Uterus (tissue), 4 donors: ENCODE results near the gene PLOD2. TPM values are rescaled to one million over a fixed set of nuclear protein-coding genes. Genes with fewer than 3 reads are reported as not detected.

Source experiments
- DNase-seq, 2 donors: peaks; one replicate each; pipeline ENCODE4 v3.0.0-alpha.2; 2019 to 2020
- H3K27ac ChIP-seq, 2 donors: fragments of 200-600 bp; sonication (generic); 1 replicate in 1 of 2; 2 replicates in 1 of 2; pipeline ENCODE4 v1.5.1; 2016 to 2018
- H3K27me3 ChIP-seq, 2 donors: fragments of 200-600 bp; sonication (generic); one replicate each; pipeline ENCODE4 v1.5.1; 2018 to 2019; ENCODE audit warnings: control low read depth in 1 of 2
- H3K36me3 ChIP-seq, 2 donors: fragments of 200-600 bp; sonication (generic); one replicate each; pipeline ENCODE4 v1.5.1; 2019; ENCODE audit warnings: control low read depth in 1 of 2
- H3K4me1 ChIP-seq, 2 donors: fragments of 200-600 bp; sonication (generic); one replicate each; pipeline ENCODE4 v1.5.1; 2018 to 2019; ENCODE audit warnings: control low read depth in 1 of 2
- H3K4me3 ChIP-seq, 2 donors: fragments of 200-600 bp; sonication (generic); 1 replicate in 1 of 2; 2 replicates in 1 of 2; pipeline ENCODE4 v1.5.1; 2018 to 2019; ENCODE audit warnings: mild to moderate bottlenecking in 1 of 2
- H3K9me3 ChIP-seq, 2 donors: fragments of 200-600 bp; sonication (generic); one replicate each; pipeline ENCODE4 v1.5.1; 2019; ENCODE audit warnings: control low read depth in 1 of 2
- POLR2A ChIP-seq, 2 donors: fragments of 450-650 bp; IDR thresholded peaks; one replicate each; pipeline ENCODE4 v1.6.1; 2016; ENCODE audit warnings: antibody characterized with exemption in 2 of 2, mild to moderate bottlenecking in 1 of 2, moderate library complexity in 1 of 2
- intact Hi-C: fragments of 100-400 bp; cut with DNase I; formaldehyde crosslinking; loops from one replicate; pipeline ENCODE4 v1.15.1; 2023; ENCODE audit warnings: low total_unique reads
- total RNA-seq, 4 donors: library from RNA; depleted of rRNA in 3 of 4; stranded (reverse); fragments of >200 nt in 3 of 4; gene quantifications; one replicate each; pipeline versions ENCODE4 v1.1.0 to v1.2.4, GENCODE V29; 2014 to 2023
- TF ChIP-seq, protein P1 (sequence below), 4 experiments: fragments of 200-600 bp in 2 of 4; fragments of 450-650 bp in 2 of 4; sonication (generic) in 2 of 4; IDR thresholded peaks; one replicate each; pipeline ENCODE4 v1.5.1; 2016 to 2019; ENCODE audit warnings: antibody characterized with exemption in 4 of 4, mild to moderate bottlenecking in 2 of 4, moderate library complexity in 1 of 4
- donor health status: DM: yes; HTN: yes; CAD: no.

PLOD2 gene
- total RNA-seq, 4 donors from 2014 or later, result 23.5 to 83.2 (median 45.7) TPM

DNA sequence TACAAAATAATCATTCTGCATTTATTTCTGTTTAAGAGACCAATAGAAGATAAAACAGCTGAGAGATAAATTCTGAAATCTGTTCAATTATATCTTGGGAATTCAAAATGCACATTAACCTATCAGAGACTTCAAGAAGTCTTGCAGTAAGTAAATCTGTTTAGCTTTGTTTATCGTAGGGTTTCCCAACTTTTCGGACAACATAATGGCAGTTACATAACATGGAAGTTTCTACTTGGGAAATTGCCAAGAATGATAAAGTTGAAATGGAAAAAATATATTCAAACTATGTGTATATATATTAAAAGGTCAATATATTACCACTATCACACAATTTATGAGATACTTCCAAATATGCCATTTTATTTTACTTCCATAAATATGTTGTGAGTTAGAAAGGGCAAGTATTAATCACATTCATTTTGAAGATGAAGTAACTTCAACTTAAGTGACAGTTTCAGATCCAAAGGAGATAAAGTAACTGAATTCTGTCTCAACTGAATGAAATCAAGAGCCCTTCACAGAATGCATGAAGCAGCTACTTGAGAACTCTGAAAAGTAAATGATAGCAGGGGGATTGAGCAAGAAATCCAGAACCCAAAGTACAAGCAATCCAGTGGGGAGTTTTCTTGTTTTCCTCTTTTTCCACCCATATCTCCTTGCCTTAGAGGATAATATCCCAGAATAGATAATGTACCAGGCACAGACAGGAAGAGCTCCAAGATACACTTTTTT, 108.8 kb downstream of the PLOD2 start:
- Histone ChIP-seq H3K4me3 (no peak overlapping the region), H3K27me3 (no peaks in the 10 kb centered on the region), H3K9me3 (no peaks in the 10 kb centered on the region), H3K27ac (no peak overlapping the region), H3K4me1 (no peaks in the 10 kb centered on the region), H3K36me3 (no peaks in the 10 kb centered on the region)
- TF ChIP-seq, protein P1, sequence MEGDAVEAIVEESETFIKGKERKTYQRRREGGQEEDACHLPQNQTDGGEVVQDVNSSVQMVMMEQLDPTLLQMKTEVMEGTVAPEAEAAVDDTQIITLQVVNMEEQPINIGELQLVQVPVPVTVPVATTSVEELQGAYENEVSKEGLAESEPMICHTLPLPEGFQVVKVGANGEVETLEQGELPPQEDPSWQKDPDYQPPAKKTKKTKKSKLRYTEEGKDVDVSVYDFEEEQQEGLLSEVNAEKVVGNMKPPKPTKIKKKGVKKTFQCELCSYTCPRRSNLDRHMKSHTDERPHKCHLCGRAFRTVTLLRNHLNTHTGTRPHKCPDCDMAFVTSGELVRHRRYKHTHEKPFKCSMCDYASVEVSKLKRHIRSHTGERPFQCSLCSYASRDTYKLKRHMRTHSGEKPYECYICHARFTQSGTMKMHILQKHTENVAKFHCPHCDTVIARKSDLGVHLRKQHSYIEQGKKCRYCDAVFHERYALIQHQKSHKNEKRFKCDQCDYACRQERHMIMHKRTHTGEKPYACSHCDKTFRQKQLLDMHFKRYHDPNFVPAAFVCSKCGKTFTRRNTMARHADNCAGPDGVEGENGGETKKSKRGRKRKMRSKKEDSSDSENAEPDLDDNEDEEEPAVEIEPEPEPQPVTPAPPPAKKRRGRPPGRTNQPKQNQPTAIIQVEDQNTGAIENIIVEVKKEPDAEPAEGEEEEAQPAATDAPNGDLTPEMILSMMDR (IDR thresholded peaks at IDR 0.05), result no peak
- TF ChIP-seq POLR2A (IDR thresholded peaks at IDR 0.05), result no peak
- intact Hi-C loops, result no loop called here
- DNase-seq, result no peak

DNA sequence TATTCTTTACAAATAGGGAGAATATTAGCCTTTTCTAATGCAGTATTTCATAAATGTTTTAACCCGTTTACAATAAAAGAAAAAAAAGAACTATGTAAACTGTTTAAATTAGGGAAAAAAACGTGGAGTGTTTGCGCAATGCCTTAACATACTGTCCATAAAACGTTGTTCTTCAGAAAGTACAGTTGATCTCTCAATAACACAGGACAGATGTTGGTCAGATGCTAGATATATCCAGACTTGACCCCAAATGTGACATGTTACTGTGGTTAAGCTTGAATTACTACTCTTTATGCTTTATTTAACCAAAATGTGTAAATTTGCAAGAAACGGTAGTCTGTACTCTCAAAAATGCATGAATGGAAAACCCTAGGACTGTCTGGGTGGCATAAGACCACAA, 110.3 kb downstream of the PLOD2 start:
- no peak for DNase-seq
- Histone ChIP-seq H3K36me3 (no peaks in the 10 kb centered on the region), H3K4me1 (no peaks in the 10 kb centered on the region), H3K27ac (no peak overlapping the region), H3K9me3 (no peaks in the 10 kb centered on the region), H3K4me3 (no peak overlapping the region), H3K27me3 (no peaks in the 10 kb centered on the region)
- intact Hi-C loops, result no loop called here
- no peak for TF ChIP-seq POLR2A (IDR thresholded peaks at IDR 0.05)
- TF ChIP-seq, protein P1 (IDR thresholded peaks at IDR 0.05), result no peak

DNA sequence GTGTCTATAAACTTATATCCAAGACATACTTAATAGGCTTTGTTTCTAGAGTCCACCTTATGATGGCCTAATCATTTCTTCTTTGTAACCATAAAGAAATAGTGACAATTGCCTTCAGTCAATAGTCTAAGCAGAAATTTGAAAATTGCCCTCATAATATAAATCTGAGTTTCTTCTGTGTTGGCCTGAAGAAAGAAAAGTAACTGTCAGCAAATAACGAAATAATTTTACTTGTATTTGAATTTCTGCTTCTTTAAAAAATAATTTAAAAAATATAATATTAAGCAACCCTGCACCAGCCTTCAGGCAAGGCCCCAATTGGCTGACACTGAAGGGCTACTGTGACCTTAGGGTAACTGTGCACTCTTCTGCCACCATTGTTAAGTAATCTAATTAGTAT, 113.5 kb downstream of the PLOD2 start:
- Histone ChIP-seq H3K4me1 (no peaks in the 10 kb centered on the region), H3K4me3 (no peak overlapping the region), H3K36me3 (no peaks in the 10 kb centered on the region), H3K9me3 (no peaks in the 10 kb centered on the region), H3K27ac (no peak overlapping the region), H3K27me3 (no peaks in the 10 kb centered on the region)
- TF ChIP-seq POLR2A (IDR thresholded peaks at IDR 0.05), result no peak
- TF ChIP-seq, protein P1 (IDR thresholded peaks at IDR 0.05), result no peak
- DNase-seq, result no peak
- intact Hi-C loops, result no loop called here

DNA sequence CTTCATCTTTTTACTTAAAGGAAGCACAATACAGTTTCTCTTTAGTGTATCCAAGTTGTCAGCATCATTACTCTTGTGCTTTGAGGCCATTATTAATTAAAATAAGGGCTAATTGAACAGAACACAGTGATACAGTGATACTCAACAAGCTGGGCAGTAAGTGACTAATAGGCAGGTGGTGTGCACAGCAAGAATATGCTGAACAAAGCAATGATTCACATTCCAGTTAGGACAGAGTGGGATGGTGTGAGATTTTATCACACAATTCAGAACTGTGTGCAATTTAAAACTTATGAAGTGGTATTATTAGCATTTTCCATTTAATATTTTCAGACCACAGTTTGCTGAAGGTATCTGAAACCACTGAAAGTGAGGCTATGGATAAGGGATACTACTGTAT, 116.9 kb downstream of the PLOD2 start:
- no peaks in the 10 kb centered on the region for H3K9me3 ChIP-seq
- no peaks in the 10 kb centered on the region for H3K4me1 ChIP-seq
- no peak for DNase-seq
- H3K36me3 ChIP-seq, result no peaks in the 10 kb centered on the region
- no peak overlapping the region for H3K4me3 ChIP-seq
- TF ChIP-seq, protein P1 (IDR thresholded peaks at IDR 0.05), result no peak
- no peak for TF ChIP-seq POLR2A (IDR thresholded peaks at IDR 0.05)
- intact Hi-C loops, result no loop called here
- H3K27ac ChIP-seq, result no peak overlapping the region
- no peaks in the 10 kb centered on the region for H3K27me3 ChIP-seq

DNA sequence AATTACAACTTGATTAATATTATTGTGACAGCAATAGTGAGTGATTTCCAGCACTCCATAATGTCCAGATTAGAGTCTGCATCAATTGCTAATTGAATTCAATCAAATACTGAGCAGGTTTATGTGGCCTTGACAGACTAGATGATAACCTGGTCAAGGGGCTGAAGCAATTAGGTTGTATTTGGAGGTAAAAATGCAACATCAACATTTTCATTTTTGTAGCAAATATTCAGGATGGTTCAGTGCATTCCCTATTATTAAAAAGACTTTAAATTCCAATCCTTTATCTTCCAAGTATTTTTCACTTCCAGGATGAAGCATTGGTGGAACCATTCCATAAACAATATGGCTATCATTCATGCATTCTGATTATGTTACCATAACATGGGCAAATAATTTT, 120.4 kb downstream of the PLOD2 start:
- no peak for TF ChIP-seq POLR2A (IDR thresholded peaks at IDR 0.05)
- TF ChIP-seq, protein P1 (IDR thresholded peaks at IDR 0.05), result no peak
- H3K27ac ChIP-seq, result no peak overlapping the region
- H3K36me3 ChIP-seq, result no peaks in the 10 kb centered on the region
- no peaks in the 10 kb centered on the region for H3K27me3 ChIP-seq
- H3K4me1 ChIP-seq, result no peaks in the 10 kb centered on the region
- H3K9me3 ChIP-seq, result no peaks in the 10 kb centered on the region
- intact Hi-C loops, result no loop called here
- no peak for DNase-seq
- no peak overlapping the region for H3K4me3 ChIP-seq
